Endothelial cell of hepatic sinusoid (primary cell): ENCODE measurements around the gene NEU1.

Experiments
- in situ Hi-C: cut with HindIII; loops from 2 replicates; pipeline ENCODE4 v1.10.0; 2017; ENCODE audit warnings: low sequenced_read_pairs

Gene NEU1

DNA sequence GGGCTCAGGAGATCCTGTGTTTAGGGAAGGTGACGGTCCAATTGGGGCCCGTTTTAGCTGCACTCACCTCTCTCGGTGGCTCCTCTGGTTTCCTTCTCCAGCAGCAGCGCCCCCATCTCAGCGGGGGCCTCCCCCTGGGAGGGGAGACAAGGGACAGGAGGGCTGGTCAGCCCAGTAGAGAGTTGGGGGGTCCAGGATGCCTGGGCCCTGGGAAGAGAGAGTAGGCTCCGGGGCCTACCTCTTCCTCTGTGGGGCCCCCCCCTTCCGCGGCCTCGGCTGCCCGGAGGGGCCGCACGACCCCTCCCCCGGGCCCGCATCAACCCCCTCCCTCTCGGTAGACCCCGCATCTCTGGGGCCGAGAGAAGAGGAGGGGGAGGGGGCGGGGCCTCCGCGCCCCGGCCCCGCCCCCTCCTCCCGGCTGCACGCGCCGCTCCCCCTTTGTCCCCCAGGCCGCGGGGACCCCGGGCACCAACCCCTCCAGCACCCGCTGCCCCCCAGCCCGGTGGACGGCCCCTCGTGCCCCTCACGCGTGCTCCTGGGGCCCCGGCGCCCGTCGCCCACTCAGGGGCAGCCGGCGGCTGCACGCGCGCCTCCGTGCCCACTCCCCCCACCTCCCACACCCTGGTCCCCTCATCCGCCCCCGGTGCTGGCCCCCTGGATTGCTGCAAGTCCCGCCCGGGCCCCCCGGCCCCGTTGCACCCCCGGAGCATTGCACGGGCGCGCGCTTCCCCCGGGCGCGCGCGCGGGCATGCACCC, 34.4 kb upstream of the NEU1 start:
- in situ Hi-C loops: no loop called here

DNA sequence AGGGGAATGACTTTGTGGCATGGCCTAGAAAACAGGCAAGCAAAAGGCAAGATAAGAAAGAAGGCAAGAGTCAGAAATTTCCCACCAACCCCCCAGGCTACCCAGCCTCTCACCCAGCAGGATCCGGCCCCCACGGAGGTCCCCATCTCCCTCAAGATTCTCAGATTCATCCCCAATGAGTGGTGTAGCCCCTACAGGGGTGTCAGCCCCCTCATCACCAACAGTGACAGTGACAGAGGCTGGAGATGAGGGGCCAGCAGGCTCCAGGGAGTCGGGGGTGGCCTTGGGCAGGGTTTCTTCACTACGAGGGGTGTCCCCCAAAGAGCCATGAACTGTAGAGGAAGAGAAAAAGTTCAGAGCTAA, 33.9 kb upstream of the NEU1 start:
- in situ Hi-C loops: no loop called here

DNA sequence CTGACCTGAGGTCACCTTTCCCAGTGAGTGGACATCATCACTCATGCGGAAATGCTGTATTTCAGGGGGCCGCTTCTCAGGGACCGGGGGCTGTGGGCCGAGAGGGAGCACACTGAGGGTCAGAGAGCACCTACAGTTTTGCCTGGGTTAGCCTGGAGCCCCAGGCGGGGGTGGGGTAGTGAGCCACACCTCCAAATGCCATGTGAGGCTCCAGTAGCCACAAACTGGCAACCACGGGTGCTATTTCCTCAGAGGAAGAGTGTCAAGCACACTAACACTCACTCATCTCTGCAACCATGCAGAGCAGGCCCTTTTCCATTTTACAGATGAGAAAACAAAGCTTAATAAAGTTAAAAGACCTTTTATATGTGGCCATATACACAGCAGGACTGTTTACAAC, 30.2 kb upstream of the NEU1 start:
- in situ Hi-C loops: no loop called here

DNA sequence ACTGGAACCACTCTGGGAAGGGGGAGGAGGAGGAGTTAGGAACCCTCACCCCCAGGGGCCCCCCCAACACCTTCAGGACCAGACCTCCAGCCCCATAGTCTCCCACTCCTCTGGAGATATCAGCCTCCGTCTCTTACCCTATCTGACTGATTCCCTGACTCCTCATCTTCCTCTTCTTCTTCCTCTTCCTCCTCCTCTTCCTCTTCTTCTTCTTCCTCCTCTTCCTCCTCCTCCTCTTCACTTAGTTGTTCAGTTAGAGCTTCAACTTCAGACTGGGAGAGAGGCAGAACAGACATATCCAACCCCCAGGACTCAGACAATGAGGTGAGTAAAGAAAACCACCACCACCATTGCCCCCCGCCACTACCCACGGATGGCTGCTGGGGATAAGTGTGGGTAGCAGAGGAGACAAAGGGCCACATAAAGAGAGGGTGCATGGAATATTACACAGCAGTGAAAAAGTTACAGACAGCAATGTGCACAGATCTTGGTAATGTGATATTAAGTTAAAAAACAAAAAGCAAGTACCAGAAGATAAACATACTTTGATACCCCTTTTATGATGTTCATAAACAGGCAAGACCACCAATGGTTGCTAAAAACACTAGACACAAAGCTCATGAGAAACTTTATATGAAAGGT, 26.8 kb upstream of the NEU1 start:
- in situ Hi-C loops: no loop called here

DNA sequence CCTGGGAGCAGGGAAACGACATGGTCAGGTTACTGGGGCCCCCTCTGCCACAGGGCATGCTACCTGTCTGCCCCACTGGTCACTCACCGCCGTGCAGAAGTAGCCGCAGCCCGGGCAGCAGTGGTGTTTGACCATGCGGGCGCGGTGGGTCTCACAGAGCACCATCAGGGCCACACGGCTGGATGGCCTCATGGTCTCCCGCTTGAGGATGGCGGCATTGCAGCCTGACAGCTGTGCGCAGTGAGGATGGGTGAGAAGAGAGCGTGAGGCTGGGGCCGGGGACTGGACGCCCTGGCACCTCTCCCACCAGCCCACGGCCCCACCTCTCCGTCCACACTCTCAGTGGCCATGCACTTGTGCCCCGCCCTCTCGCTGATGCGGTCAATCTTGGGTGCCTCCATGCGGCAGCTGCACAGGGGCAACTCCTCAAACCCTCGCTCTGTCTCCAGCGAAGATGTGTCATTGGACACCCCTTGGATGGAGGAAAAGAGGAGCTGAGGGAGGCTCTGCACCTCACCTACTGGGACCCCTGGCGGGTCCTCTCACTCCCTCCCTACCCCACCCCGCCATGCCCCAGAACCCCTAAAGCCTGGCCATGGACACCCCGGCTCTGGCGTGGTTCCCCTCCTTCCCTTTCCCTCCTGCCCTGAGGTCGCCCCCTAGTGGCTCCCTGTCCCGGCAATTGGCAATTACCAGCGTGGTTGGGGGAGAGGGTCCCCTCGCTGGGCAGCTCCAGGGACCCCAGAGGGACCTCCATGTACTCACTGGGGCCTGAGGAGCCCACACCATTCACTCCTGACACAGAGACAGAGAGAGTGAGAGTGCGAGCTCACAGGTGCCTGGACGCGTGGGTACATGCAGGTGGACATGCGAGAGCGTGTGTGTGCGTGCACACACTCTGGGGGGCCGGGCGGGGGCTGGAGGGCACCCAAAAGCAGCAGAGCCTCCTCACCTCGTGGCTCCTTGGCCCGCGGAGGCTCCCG, 25.9 kb upstream of the NEU1 start:
- in situ Hi-C loops: no loop called here

GRCh38 chr6:31887173-31888007, 24.8 kb upstream of the NEU1 start:
- in situ Hi-C loops: no loop called here

DNA sequence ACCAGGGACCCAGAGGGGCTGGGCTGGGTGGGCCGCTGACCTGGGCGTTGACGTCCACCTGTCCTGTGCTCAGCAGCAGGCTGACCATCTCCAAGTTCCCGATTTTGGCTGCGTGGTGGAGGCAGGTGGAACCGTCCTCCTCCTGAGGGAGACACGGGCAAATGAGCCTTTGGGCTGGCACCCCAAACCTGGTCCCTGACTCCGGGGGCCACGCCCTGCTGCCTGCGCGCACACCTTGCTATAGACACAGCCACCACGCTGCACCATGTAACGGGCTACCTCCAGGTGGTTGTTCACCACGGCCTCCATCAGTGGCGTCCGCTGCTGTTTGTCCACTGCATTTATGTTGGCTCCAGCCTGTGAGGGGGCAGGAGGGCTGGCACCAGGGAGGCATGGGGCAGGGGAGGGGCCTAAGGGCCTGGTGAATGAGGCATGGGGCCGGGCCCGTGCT, 23.9 kb upstream of the NEU1 start:
- in situ Hi-C loops: no loop called here

DNA sequence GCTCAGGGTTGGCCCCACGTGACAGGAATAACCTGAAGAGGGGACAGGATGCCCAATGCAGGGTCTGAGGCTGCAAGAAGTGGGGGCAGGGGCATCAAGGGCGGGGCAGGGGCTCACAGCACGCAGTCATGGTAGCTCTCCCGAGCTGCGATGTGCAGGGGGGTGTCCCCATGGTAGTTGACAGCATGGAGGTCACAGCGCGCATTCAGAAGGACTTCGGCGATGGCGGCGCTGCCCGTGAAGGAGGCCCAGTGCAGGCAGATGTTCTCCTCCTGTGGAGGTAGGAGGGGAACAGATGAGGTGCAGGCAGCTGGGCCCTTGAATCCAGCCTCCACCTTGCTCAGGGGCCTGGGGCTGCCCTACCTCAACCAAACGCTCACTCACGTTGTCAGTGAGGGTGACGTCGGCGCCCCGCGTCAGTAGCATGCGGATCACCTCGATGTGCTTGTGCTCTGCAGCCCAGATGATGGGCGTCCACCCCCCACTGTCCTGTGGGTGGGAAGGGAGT, 22.0 kb upstream of the NEU1 start:
- in situ Hi-C loops: no loop called here

- in situ Hi-C loops: no loop called here
These were observed 21.1 kb upstream of the NEU1 start for GRCh38 chr6:31883676-31884075.

GRCh38 chr6:31882344-31882743, 19.7 kb upstream of the NEU1 start:
- in situ Hi-C loops: no loop called here

DNA sequence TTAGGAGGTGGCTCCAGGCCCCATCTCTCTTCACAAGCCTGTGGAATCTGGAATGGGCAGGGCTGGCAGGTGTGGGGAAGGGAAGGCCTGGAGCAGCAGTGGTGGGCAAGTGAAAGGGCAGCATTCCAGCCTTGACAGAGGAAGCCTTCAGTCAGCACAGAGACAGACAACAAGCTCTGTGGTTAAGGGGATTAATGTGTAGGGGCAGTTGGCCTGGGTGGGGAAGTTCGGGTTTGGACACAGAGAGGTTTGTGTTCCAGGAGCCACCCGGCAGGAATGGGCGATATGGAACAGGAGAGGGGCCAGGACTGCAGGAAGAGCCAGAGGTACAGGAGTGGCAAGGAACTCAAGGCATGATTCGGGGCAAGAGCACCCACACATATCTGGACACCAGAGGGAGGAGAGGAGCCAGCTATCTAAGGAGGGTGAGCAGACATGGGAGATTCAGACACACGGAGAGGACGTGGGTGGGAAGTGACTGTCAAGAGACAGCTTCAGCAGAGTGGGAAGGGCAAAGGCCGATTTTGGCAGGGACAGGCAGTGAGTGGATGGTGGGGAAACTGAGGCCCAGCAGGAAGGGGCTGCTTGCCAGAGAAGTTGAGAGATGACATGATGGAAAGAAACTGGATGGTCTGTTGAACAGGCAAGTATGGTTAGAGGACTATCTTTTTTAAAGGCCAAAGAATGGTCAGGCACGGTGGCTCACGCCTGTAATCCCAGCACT, 18.7 kb upstream of the NEU1 start:
- in situ Hi-C loops: no loop called here

DNA sequence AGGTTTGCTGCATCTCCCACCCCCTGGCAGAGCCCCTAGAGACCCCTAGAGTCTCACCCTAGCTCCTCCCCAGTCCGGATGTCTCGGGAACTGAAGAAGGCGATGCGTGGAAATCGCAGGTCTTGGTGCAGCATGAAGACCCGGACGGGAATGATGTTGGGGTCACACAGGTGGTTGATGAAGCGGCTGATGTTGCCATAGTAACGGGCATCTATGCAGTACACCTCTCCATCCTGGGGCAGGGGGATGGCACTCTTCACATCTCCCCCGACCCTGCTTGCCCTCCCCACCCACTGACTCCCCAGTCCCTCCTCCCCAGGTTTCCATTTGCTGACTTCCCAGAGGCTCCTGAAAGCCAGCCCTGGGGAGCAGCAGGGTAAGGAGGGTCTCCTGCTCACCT, 18.0 kb upstream of the NEU1 start:
- in situ Hi-C loops: no loop called here

- in situ Hi-C loops: no loop called here
These were observed 17.3 kb upstream of the NEU1 start for GRCh38 chr6:31879901-31880300.

DNA sequence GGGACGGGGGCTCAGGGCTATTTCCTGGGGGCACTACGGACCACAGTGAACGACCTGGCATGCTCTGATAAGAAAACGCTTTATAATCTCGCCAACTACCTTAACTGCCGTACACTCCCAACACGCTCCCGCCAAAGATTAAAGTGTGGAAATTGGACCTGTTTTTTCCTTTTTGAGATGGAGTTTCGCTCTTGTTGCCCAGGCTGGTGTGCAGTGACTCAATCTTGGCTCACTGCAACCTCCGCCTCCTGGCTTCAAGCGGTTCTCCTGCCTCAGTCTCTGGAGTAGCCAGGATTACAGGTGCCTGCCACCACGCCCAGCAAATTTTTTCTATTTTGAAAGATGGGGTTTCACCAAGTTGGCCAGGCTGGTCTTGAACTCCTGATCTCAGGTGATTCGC, 16.5 kb upstream of the NEU1 start:
- in situ Hi-C loops: no loop called here

- in situ Hi-C loops: no loop called here
These were observed 16.1 kb upstream of the NEU1 start, which contains the start of gene SLC44A4 for GRCh38 chr6:31878726-31879125. Gene SLC44A4 (minus strand): TSS chr6:31878997. CDS start chr6:31878980, 17 bp downstream.

DNA sequence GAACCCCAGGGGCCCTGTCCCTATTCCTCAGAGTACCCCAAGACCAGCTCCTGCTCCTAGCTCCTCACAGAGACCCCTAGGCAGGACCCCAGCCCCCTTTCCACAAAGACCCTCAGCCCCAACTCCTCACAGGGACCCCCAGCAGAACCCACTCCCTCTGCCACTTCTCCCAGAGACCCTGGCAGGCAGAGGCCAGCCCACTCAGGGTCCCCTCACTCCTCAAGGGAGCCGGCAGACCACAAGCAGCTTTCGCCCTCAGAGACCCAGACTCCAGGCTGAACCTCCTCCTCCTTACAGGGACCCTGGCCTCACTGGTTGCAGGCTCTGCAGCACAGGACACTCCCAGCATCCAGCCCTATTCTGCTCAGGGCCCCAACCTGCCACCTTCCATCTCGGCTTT, 15.6 kb upstream of the NEU1 start:
- in situ Hi-C loops: no loop called here

- in situ Hi-C loops: no loop called here
These were observed 15.1 kb upstream of the NEU1 start for GRCh38 chr6:31877651-31878161.

GRCh38 chr6:31877125-31877650, 14.6 kb upstream of the NEU1 start:
- in situ Hi-C loops: no loop called here

DNA sequence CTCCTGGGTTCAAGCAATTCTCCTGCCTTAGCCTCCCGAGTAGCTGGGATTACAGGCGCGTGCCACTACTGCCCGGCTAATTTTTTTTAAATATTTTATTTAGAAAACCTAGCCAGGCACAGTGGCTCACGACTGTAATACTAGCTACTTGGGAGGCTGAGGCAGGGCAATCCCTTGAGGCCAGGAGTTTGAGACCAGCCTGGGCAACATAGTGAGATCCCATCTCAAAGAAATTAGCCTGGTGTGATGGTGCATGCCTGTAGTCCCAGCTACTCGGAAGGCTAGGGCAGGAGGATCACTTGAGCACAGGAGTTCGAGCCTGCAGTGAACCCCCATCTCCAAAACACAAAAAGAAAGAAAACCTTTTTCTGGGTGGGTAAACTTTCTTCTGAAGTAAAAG, 13.7 kb upstream of the NEU1 start:
- in situ Hi-C loops: no loop called here
